Frontal cortex (tissue), 4 donors: ENCODE measurements around the gene KLF11. TPM values are rescaled to one million over a fixed set of nuclear protein-coding genes. Genes with fewer than 3 reads are reported as not detected.
A peak's percentile ranks its signal among the peaks of the same experiment; 100 is the strongest.

Experiments used
- DNase-seq, 2 donors: peaks; one replicate each; pipeline ENCODE4 v3.0.0; 2012; ENCODE audit warnings: low spot score in 2 of 2
- FAIRE-seq: peaks from 2 replicates; lab custom pipeline; 2012; peaks lifted over from hg19 to GRCh38; lab: Jason Lieb, UNC
- total RNA-seq: library from RNA; depleted of rRNA; stranded (reverse); fragments of >200 nt; gene quantifications from one replicate; pipeline ENCODE4 v1.2.3, GENCODE V29; 2014
- donor health status: control.
- donor health status: control.
- donor health status: control.

KLF11 gene
- total RNA-seq, 1 donor from 2014 or later = 13.0 TPM

GRCh38 chr2:10038123-10038522, 5.2 kb upstream of the KLF11 start:
- FAIRE-seq (no peak), DNase-seq (no peak)

DNA sequence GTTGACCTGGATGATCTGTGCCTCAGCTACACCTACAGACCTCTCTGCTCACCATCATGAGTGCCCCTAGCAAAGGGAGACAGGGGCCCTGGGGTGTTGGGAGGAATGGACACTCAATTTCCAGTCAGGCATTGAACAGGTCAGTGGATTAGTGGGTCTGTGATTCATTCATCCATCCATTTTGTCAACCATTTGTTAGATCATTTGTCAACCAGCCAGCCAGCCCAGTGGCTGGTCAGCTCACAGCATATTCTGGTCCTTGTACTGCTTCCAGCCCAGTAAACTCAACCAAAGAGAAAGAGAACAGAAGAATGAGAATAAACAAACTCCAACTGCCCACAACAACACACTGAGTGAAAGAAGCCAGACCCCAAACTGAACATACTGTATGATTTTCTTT, 4.6 kb upstream of the KLF11 start:
- no peak for DNase-seq
- no peak for FAIRE-seq

DNA sequence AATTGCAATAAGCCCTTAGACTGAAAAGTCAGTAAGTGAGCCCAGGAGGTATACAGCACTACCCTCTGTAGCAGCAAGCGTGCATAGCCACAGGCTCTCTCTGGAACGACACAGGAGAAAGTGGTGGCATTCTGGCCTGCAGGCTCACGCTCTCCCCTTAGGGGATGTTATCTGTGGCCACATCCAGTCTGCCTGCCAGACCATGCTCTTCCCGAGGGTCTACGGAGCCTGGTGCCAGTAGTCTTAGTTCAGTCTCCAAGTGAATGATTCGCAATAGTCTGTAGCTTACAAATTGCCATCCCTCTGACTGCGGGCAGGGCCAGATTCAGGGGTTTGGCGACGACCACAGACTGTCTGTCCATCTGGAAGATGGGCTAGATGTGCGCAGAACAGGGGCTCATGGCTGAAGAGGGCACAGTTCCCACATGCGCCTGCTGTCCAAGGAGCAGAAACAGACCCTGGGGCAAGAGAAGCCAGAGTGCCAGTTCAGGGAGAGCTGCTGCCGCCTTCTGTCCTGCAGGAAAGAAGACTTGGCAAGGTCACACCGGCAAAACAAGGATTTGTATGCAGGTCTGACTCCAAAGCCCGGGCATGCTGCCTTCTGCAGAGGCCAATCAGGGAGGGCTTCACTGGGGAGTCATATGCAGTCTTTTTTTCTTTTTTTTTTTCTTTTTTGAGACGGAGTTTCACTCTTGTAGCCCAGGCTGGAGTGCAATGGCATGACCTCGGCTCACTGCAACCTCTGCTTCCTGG, 3.5 kb upstream of the KLF11 start:
- FAIRE-seq (no peak), DNase-seq (peak; percentile 47 to 56)

GRCh38 chr2:10041711-10042110, 1.6 kb upstream of the KLF11 start:
- DNase-seq = no peak
- no peak for FAIRE-seq

GRCh38 chr2:10042301-10043161, 819 bp upstream of the KLF11 start:
- FAIRE-seq = no peak
- DNase-seq = peak; percentile 54 to 64

DNA sequence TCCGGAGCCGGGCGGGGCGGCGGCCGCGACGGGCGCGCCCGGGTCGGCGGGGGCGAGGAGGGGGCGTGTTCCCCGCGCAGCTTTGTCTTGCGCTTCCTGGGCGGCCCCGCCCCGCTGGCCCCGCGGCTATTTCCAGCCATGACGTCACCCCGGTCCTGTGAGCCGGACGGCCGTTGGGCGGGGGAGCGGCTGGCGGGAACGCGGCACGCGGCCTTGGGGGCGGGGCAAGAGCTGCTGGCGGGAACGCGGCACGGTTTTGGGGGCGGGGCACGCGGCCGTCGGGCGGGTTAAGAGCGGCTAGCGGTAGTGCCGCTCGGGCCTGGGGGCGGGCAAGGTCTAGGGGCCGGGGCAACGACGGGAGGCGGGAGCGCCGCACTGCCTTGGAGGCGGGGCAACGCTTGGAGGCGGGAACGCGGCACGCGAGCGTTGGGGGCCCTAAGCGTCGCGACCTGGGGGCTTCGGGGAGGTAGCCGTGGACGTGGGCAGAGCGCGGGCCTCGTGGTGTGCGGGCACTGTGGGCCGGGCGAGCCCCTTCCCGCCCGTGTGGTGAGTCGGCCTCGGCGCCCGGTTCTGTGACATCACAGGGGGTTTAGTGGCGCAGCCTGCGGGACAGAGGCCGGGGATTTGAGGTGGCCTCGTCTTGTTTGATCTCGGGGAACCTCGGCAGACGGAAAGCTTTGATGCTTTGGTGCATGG, 704 bp downstream of the KLF11 start:
- FAIRE-seq = no peak
- peak; percentile 93 for DNase-seq

DNA sequence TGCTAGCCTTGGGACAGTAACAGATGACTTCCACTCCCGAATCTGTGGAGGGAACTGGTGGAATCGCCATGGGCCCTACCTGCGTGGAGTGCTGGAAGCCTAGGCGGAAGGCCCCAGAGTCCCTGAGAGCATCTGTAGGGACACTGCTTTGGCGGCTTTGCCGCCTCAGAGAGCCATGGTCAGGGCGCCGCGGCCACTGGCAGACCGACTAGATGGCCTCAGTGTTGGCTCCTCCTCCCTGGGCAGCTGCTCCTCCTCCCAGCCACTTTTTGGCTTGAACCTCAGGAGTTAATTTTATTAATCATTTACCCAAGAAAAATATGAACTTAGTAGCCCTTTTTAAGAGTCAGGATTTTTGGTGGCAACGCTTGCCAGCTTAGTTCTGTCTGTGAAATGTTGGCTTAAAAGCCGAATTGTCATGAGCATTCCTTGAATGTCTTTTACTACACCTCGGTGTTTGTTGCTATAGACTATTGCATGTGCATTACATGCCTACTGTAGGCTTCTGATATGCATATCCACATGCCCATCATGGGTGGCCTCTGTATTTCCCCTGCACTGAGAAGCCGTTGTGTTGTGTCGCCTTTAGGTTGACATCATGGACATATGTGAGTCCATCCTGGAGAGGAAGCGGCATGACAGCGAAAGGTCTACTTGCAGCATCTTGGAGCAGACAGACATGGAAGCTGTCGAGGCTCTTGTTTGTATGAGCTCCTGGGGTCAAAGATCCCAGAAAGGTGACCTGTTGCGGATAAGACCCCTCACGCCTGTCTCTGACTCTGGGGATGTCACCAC, 2.4 kb downstream of the KLF11 start:
- DNase-seq = no peak
- no peak for FAIRE-seq

- FAIRE-seq (no peak), DNase-seq (no peak)
Measured at GRCh38 chr2:10046931-10047330, 3.6 kb downstream of the KLF11 start.

- no peak for DNase-seq
- FAIRE-seq = no peak
Measured at GRCh38 chr2:10047616-10048500, 4.5 kb downstream of the KLF11 start.

GRCh38 chr2:10048501-10049171, 5.3 kb downstream of the KLF11 start:
- peak; percentile 94 for FAIRE-seq

DNA sequence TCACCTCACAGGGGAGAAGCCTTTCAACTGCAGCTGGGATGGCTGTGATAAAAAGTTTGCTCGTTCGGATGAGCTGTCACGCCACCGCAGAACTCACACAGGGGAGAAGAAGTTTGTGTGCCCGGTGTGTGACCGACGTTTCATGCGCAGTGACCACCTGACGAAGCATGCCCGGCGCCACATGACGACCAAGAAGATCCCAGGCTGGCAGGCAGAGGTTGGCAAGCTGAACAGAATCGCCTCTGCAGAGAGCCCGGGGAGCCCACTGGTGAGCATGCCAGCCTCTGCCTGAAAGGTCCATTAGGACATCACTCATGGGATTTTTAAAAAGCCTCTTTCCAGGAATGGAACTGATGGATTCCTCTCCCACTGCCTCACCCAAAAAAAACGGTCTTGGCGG, 8.9 kb downstream of the KLF11 start:
- no peak for FAIRE-seq
- DNase-seq = no peak

More at GRCh38 chr2:10048501-10049171, 5.3 kb downstream of the KLF11 start:
- peak; percentile 63 to 65 for DNase-seq

DNA sequence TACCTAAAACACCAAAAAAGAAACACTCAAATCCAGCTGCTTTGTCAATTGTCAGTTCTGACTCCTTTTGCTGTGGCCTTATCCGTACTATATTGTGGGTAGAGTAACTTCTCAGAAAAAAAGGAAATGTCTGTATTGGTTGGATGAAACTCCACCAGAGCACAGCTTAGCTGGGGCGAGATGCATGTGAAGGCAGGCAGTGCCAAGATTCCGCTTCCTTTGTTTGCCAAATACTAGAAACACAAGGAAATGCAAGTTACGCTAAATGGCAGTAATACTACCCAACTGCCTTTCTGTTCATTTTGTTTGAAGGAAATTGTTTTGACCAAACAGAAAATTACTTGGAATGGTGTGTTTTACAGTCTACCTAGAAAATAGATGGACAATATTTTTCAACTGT, 10.0 kb downstream of the KLF11 start:
- DNase-seq = no peak
- FAIRE-seq = no peak

- DNase-seq = no peak
- no peak for FAIRE-seq
Measured at GRCh38 chr2:10054424-10054823, 11.1 kb downstream of the KLF11 start.

- DNase-seq = no peak
Measured at GRCh38 chr2:10054976-10055375, 11.6 kb downstream of the KLF11 start.

DNA sequence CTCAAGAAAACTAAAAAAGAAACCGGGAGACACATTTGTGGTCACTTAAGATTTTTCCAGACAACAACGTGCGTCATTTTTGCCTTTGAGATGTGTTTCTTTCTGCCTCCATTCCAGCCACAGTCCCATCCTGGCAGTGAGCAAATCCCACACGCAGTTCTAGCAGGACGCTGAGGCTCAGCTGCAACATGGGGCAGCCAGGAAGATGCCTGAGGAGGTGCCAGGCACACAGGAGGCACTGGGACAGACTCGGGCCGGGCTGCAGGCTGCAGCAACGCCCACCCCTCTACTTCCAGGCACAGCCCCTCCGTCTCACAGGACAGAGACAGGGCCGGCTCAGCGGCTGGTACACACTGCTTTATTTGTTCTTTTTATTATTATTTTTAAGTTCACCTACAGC, 13.1 kb downstream of the KLF11 start:
- FAIRE-seq = no peak
- DNase-seq = no peak

More at GRCh38 chr2:10054976-10055375, 11.6 kb downstream of the KLF11 start:
- no peak for FAIRE-seq

DNA sequence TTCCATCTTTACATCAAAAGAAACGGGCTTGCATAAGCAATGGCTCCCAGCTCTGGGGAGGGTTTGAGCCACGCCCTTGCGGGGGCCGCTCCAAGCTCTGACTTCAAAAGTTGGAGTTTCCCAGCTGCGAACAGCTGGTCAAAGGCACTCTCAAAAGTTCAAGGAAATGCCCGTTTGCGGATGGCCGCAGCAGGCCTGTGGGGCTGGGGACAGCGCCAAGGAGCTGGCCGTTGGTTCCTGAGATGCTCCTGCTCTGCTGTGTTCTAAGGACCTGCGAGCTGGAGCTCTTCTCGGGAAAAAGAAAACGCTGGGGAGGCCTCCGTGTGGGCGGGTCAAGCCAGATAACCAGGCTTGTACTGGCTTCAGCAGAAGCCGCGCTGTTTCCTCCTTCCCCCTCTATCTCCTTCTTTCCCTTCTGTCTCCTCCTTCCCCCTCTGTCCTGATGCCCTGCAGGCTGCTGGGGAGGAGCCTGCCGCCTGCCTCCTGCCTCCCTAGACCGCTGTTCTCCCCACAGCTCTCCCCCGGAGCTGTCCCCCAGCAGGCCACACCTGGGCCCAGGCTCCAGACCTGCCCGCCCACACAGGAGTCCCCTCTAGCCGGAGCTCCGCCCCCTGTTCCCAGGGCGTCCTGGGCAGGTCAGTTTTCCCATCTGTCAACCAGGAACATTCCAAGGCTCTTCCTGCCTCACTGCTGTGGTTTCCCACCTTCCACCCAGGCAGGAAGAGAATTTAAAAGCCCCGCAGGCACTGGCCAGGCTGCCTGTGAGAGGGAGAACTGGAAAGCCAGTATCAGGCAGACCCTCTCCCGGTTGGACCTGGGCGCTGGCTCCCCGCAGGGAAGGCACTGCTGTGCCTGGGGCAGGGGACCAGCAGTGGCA, 14.1 kb downstream of the KLF11 start:
- no peak for DNase-seq
- no peak for FAIRE-seq
